DND-41 (cell line): ENCODE measurements around the gene JAGN1.
"Not testable (repeated sequence)": the region's sequence is repeated elsewhere in the genome, so short reads cannot be mapped to it uniquely, and the experiment has no call there.

Source experiments
- ATAC-seq: fragments of 200-7000 bp; cut with Tn5 transposase; 3 replicates; pipeline ENCODE4 v1.9.1; 2021; ENCODE audit warnings: low read depth; ENCODE audit not compliant: insufficient read depth
- DNase-seq: peaks from one replicate; pipeline ENCODE4 v3.0.0-alpha.2; 2020
- H2AFZ ChIP-seq: 2 replicates; pipeline ENCODE4 v1.6.0; 2012; ENCODE audit warnings: low read depth, low read length
- H3K27ac ChIP-seq: 2 replicates; pipeline ENCODE4 v1.5.1; 2012; ENCODE audit warnings: low read length, inconsistent platforms
- H3K27me3 ChIP-seq: fragments of 200-600 bp; sonication (generic); 2 replicates; pipeline ENCODE4 v1.6.0; 2012; ENCODE audit warnings: low read length, mild to moderate bottlenecking, inconsistent platforms; ENCODE audit not compliant: insufficient read depth, poor library complexity
- H3K36me3 ChIP-seq: 2 replicates; pipeline ENCODE4 v1.5.1; 2012; ENCODE audit warnings: low read length, inconsistent platforms; ENCODE audit not compliant: insufficient read depth
- H3K4me1 ChIP-seq: 2 replicates; pipeline ENCODE4 v1.5.1; 2012; ENCODE audit warnings: mild to moderate bottlenecking, low read length; ENCODE audit not compliant: insufficient read depth
- H3K4me2 ChIP-seq: 2 replicates; pipeline ENCODE4 v1.6.0; 2012; ENCODE audit warnings: mild to moderate bottlenecking, moderate library complexity, low read length, inconsistent platforms; ENCODE audit not compliant: insufficient read depth
- H3K4me3 ChIP-seq, 2 experiments: fragments of 200-600 bp in 1 of 2; shearing (Covaris generic) in 1 of 2; 2 replicates each; pipeline ENCODE4 v1.5.1; 2012 to 2016; ENCODE audit warnings: inconsistent platforms in 2 of 2, low read length in 2 of 2, mild to moderate bottlenecking in 2 of 2, low read depth in 1 of 2, moderate library complexity in 1 of 2
- H3K79me2 ChIP-seq: 2 replicates; pipeline ENCODE4 v1.6.0; 2012; ENCODE audit warnings: low read length, inconsistent platforms; ENCODE audit not compliant: insufficient read depth
- H3K9ac ChIP-seq: 2 replicates; pipeline ENCODE4 v1.6.0; 2012; ENCODE audit warnings: low read depth, mild to moderate bottlenecking, inconsistent platforms, low read length, moderate library complexity
- H3K9me3 ChIP-seq: 2 replicates; pipeline ENCODE4 v1.5.1; 2012; ENCODE audit warnings: low read length, moderate library complexity, mild to moderate bottlenecking, inconsistent platforms; ENCODE audit not compliant: insufficient read depth, severe bottlenecking
- H4K20me1 ChIP-seq: 2 replicates; pipeline ENCODE4 v1.6.0; 2012; ENCODE audit warnings: low read length; ENCODE audit not compliant: insufficient read depth
- CTCF ChIP-seq: IDR thresholded peaks from 2 replicates; pipeline ENCODE4 v1.5.1; 2012; ENCODE audit warnings: borderline replicate concordance, low read length, moderate library complexity, mild to moderate bottlenecking; ENCODE audit not compliant: poor library complexity, severe bottlenecking; ENCODE audit errors: extremely low read depth
- EZH2 ChIP-seq: IDR thresholded peaks from 3 replicates; pipeline ENCODE4 v1.6.1; 2012; ENCODE audit warnings: borderline replicate concordance, low read depth, mild to moderate bottlenecking, moderate library complexity, low read length, inconsistent platforms; ENCODE audit not compliant: severe bottlenecking

Gene JAGN1

GRCh38 chr3:9846231-9846630 is 44.2 kb upstream of the JAGN1 start:
- Histone ChIP-seq H3K9me3 (no peaks in the 10 kb centered on the region), H3K79me2 (peaks cover 11% of the 10 kb centered on the region), H3K27ac (no peak overlapping the region), H3K9ac (no peak overlapping the region), H3K4me1 (peaks cover 21% of the 10 kb centered on the region), H3K4me2 (no peak overlapping the region), H3K27me3 (no peaks in the 10 kb centered on the region), H3K4me3 (no peak overlapping the region), H2AFZ (no peak overlapping the region), H4K20me1 (no peaks in the 10 kb centered on the region), H3K36me3 (peaks cover 11% of the 10 kb centered on the region)
- ATAC-seq, result no peak
- TF ChIP-seq EZH2 (no peak), CTCF (no peak)
- no peak for DNase-seq

- no peak for DNase-seq
- H3K4me1 ChIP-seq, result peaks cover 19% of the 10 kb centered on the region
- H3K9ac ChIP-seq, result no peak overlapping the region
- H3K4me2 ChIP-seq, result no peak overlapping the region
- no peak overlapping the region for H3K27ac ChIP-seq
- peaks cover 11% of the 10 kb centered on the region for H3K79me2 ChIP-seq
- H3K36me3 ChIP-seq, result peaks cover 3% of the 10 kb centered on the region
- no peaks in the 10 kb centered on the region for H3K9me3 ChIP-seq
- no peaks in the 10 kb centered on the region for H3K27me3 ChIP-seq
- TF ChIP-seq CTCF, result no peak
- no peak for TF ChIP-seq EZH2
- H2AFZ ChIP-seq, result no peak overlapping the region
- H4K20me1 ChIP-seq, result no peaks in the 10 kb centered on the region
- H3K4me3 ChIP-seq, result no peak overlapping the region
- no peak for ATAC-seq
These were observed 43.4 kb upstream of the JAGN1 start for GRCh38 chr3:9846931-9847488.

GRCh38 chr3:9847870-9848269 is 42.5 kb upstream of the JAGN1 start:
- H3K27me3 ChIP-seq, H3K9me3 ChIP-seq, H4K20me1 ChIP-seq, H2AFZ ChIP-seq, H3K27ac ChIP-seq, H3K79me2 ChIP-seq, DNase-seq, H3K9ac ChIP-seq, ATAC-seq, H3K4me3 ChIP-seq, H3K4me2 ChIP-seq, H3K36me3 ChIP-seq: not testable (repeated sequence)
- H3K4me1 ChIP-seq, result peaks cover 10% of the 10 kb centered on the region

- H3K27ac ChIP-seq, H3K4me1 ChIP-seq, H3K4me3 ChIP-seq, H3K79me2 ChIP-seq, H4K20me1 ChIP-seq, H3K27me3 ChIP-seq, DNase-seq, H3K9ac ChIP-seq, H3K9me3 ChIP-seq, H3K36me3 ChIP-seq, ATAC-seq, H3K4me2 ChIP-seq, H2AFZ ChIP-seq: not testable (repeated sequence)
- TF ChIP-seq CTCF, result peak; percentile 55
These were observed 41.5 kb upstream of the JAGN1 start for GRCh38 chr3:9848860-9849259.

GRCh38 chr3:9851383-9851782 is 39.0 kb upstream of the JAGN1 start:
- not testable (repeated sequence) for DNase-seq, H3K36me3 ChIP-seq, H3K27ac ChIP-seq, H3K9ac ChIP-seq, H4K20me1 ChIP-seq, H3K4me1 ChIP-seq, ATAC-seq, H3K4me2 ChIP-seq, H3K79me2 ChIP-seq, H3K27me3 ChIP-seq, H3K4me3 ChIP-seq, H3K9me3 ChIP-seq, H2AFZ ChIP-seq

GRCh38 chr3:9851926-9852325 is 38.5 kb upstream of the JAGN1 start:
- not testable (repeated sequence) for H3K4me2 ChIP-seq, H2AFZ ChIP-seq, H3K9me3 ChIP-seq, DNase-seq, H3K9ac ChIP-seq, H3K27ac ChIP-seq, H3K4me3 ChIP-seq, ATAC-seq, H3K4me1 ChIP-seq, H3K27me3 ChIP-seq, H3K36me3 ChIP-seq, H3K79me2 ChIP-seq, H4K20me1 ChIP-seq
